ENCODE data around the gene FBRSL1.

GRCh38 chr12:132513458-132514135 lies 23.6 kb downstream of the FBRSL1 start:
- no peak for TF ChIP-seq EZH2 (IDR thresholded peaks at IDR 0.05; ENCODE audit: borderline replicate concordance, low read depth, low read length, poor library complexity, severe bottlenecking)
- TF ChIP-seq, protein P1, sequence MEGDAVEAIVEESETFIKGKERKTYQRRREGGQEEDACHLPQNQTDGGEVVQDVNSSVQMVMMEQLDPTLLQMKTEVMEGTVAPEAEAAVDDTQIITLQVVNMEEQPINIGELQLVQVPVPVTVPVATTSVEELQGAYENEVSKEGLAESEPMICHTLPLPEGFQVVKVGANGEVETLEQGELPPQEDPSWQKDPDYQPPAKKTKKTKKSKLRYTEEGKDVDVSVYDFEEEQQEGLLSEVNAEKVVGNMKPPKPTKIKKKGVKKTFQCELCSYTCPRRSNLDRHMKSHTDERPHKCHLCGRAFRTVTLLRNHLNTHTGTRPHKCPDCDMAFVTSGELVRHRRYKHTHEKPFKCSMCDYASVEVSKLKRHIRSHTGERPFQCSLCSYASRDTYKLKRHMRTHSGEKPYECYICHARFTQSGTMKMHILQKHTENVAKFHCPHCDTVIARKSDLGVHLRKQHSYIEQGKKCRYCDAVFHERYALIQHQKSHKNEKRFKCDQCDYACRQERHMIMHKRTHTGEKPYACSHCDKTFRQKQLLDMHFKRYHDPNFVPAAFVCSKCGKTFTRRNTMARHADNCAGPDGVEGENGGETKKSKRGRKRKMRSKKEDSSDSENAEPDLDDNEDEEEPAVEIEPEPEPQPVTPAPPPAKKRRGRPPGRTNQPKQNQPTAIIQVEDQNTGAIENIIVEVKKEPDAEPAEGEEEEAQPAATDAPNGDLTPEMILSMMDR (conservative IDR thresholded peaks at IDR 0.05; ENCODE audit: low read depth, low read length), result no peak
